Measurements from ENCODE around the gene RRAGA. TPM values are rescaled to one million over a fixed set of nuclear protein-coding genes. Genes with fewer than 3 reads are reported as not detected.
"Not testable (repeated sequence)": the region's sequence is repeated elsewhere in the genome, so short reads cannot be mapped to it uniquely, and the experiment has no call there.

RRAGA gene
- total RNA-seq, 1 donor from 2014 or later, result 95.8 TPM

- no peaks in the 10 kb centered on the region for H3K27me3 Mint-ChIP-seq (ENCODE audit: unreplicated experiment)
- peaks cover 28% of the 10 kb centered on the region for H3K36me3 Mint-ChIP-seq (ENCODE audit: low read depth, unreplicated experiment)
- TF ChIP-seq, protein P1, sequence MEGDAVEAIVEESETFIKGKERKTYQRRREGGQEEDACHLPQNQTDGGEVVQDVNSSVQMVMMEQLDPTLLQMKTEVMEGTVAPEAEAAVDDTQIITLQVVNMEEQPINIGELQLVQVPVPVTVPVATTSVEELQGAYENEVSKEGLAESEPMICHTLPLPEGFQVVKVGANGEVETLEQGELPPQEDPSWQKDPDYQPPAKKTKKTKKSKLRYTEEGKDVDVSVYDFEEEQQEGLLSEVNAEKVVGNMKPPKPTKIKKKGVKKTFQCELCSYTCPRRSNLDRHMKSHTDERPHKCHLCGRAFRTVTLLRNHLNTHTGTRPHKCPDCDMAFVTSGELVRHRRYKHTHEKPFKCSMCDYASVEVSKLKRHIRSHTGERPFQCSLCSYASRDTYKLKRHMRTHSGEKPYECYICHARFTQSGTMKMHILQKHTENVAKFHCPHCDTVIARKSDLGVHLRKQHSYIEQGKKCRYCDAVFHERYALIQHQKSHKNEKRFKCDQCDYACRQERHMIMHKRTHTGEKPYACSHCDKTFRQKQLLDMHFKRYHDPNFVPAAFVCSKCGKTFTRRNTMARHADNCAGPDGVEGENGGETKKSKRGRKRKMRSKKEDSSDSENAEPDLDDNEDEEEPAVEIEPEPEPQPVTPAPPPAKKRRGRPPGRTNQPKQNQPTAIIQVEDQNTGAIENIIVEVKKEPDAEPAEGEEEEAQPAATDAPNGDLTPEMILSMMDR (IDR thresholded peaks at IDR 0.05; ENCODE audit: unreplicated experiment), result no peak
- H3K9me3 Mint-ChIP-seq (ENCODE audit: unreplicated experiment), result no peaks in the 10 kb centered on the region
- DNase-seq (ENCODE audit: low spot score), result no peak
- peaks cover 18% of the 10 kb centered on the region for H3K4me1 Mint-ChIP-seq (ENCODE audit: unreplicated experiment)
- peak overlapping the region; percentile 83 for H3K27ac Mint-ChIP-seq (ENCODE audit: unreplicated experiment)
- no peak overlapping the region for H3K4me3 Mint-ChIP-seq (ENCODE audit: unreplicated experiment)
These were observed 25.0 kb downstream of the RRAGA start for GRCh38 chr9:19074229-19074628.

- peaks cover 18% of the 10 kb centered on the region for H3K4me1 Mint-ChIP-seq (ENCODE audit: unreplicated experiment)
- H3K36me3 Mint-ChIP-seq (ENCODE audit: low read depth, unreplicated experiment), result peaks cover 27% of the 10 kb centered on the region
- no peaks in the 10 kb centered on the region for H3K9me3 Mint-ChIP-seq (ENCODE audit: unreplicated experiment)
These were observed 25.6 kb downstream of the RRAGA start for GRCh38 chr9:19074836-19075235.

GRCh38 chr9:19085295-19085694 is 36.1 kb downstream of the RRAGA start:
- DNase-seq (ENCODE audit: low spot score), result no peak

More at GRCh38 chr9:19074836-19075235, 25.6 kb downstream of the RRAGA start:
- TF ChIP-seq, protein P1 (IDR thresholded peaks at IDR 0.05; ENCODE audit: unreplicated experiment), result no peak
- H3K4me3 Mint-ChIP-seq (ENCODE audit: unreplicated experiment), result no peak overlapping the region
- H3K27me3 Mint-ChIP-seq (ENCODE audit: unreplicated experiment), result no peaks in the 10 kb centered on the region
- DNase-seq (ENCODE audit: low spot score), result no peak
- H3K27ac Mint-ChIP-seq (ENCODE audit: unreplicated experiment), result peak overlapping the region; percentile 83

DNA sequence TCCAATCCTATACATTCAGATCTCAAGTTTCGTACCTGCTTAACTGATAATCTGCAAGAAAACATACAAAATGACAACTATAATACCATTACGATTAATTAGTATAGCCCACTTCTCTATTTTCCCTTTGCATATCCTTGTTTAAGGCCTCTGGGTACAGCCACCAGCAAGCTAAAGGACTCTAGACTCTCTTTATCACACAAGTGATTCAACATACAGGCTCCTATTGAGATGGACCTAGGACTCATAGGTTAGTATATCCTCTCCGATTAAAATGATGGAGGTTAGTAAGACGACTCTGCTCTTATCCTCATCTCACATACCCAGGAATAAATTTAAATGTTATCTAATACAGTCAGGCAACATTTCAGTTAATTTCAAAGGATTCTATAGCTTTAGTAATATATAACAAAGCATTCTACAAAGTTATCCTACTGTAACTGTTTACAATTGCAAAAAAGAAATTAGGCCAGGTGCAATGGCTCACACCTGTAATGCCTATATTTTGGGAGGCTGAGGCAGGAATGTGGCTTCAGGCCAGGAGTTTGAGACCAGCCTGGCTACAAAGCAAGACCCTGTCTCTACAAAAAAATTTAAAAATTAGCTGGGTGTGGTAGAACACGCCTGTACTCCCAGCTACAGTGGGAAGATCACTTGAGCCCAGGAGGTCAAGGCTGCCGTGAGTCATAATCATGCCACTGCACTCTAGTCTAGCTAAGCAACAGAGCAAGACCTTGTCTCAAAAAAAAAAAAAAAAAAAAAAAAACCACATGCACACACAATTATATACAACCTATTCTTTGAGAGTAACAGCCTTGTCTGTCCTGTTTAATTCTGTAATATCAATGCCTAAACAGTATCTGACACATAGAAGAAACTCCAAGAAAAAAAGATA is 38.1 kb downstream of the RRAGA start:
- Mint-ChIP-seq H3K9me3 (ENCODE audit: unreplicated experiment) (no peaks in the 10 kb centered on the region), H3K36me3 (ENCODE audit: low read depth, unreplicated experiment) (peaks cover 4% of the 10 kb centered on the region), H3K4me1 (ENCODE audit: unreplicated experiment) (no peaks in the 10 kb centered on the region), H3K4me3 (ENCODE audit: unreplicated experiment) (no peak overlapping the region), H3K27me3 (ENCODE audit: unreplicated experiment) (no peaks in the 10 kb centered on the region), H3K27ac (ENCODE audit: unreplicated experiment) (no peak overlapping the region)
- TF ChIP-seq, protein P1 (IDR thresholded peaks at IDR 0.05; ENCODE audit: unreplicated experiment), result no peak
- DNase-seq (ENCODE audit: low spot score), result no peak

More at GRCh38 chr9:19085295-19085694, 36.1 kb downstream of the RRAGA start:
- no peaks in the 10 kb centered on the region for H3K9me3 Mint-ChIP-seq (ENCODE audit: unreplicated experiment)
- no peaks in the 10 kb centered on the region for H3K4me1 Mint-ChIP-seq (ENCODE audit: unreplicated experiment)
- H3K27ac Mint-ChIP-seq (ENCODE audit: unreplicated experiment), result no peak overlapping the region
- peaks cover 4% of the 10 kb centered on the region for H3K36me3 Mint-ChIP-seq (ENCODE audit: low read depth, unreplicated experiment)
- H3K4me3 Mint-ChIP-seq (ENCODE audit: unreplicated experiment), result no peak overlapping the region
- H3K27me3 Mint-ChIP-seq (ENCODE audit: unreplicated experiment), result no peaks in the 10 kb centered on the region
- TF ChIP-seq, protein P1 (IDR thresholded peaks at IDR 0.05; ENCODE audit: unreplicated experiment), result peak; percentile 36

GRCh38 chr9:19097431-19097830 is 48.2 kb downstream of the RRAGA start:
- not testable (repeated sequence) for DNase-seq (ENCODE audit: low spot score); H3K27me3 Mint-ChIP-seq (ENCODE audit: unreplicated experiment); H3K27ac Mint-ChIP-seq (ENCODE audit: unreplicated experiment); H3K4me3 Mint-ChIP-seq (ENCODE audit: unreplicated experiment); H3K36me3 Mint-ChIP-seq (ENCODE audit: low read depth, unreplicated experiment); H3K4me1 Mint-ChIP-seq (ENCODE audit: unreplicated experiment); H3K9me3 Mint-ChIP-seq (ENCODE audit: unreplicated experiment)

Other genes starting within 250 kb of the RRAGA start
- not detected for gene SAXO1, start 16.2 kb upstream of the RRAGA start, total RNA-seq (ENCODE audit: unreplicated experiment)
- gene HAUS6, start 53.5 kb downstream of the RRAGA start, total RNA-seq (ENCODE audit: unreplicated experiment), result 19.0 TPM
- gene PLIN2, start 78.1 kb downstream of the RRAGA start, total RNA-seq (ENCODE audit: unreplicated experiment), result 60.0 TPM
- 35.6 TPM for gene DENND4C, start 181.3 kb downstream of the RRAGA start, total RNA-seq (ENCODE audit: unreplicated experiment)

Data from endothelial cell (in vitro differentiated cells).